Heart left ventricle (tissue), 16 donors: Measurements from ENCODE around the gene FXYD7. TPM values are rescaled to one million over a fixed set of nuclear protein-coding genes. Genes with fewer than 3 reads are reported as not detected.

ENCODE experiments used
- ATAC-seq, 4 donors: fragments of 200-7000 bp; cut with Tn5 transposase; one replicate each; pipeline ENCODE4 v1.9.1; 2020 to 2022; ENCODE audit warnings: moderate library complexity in 4 of 4, mild to moderate bottlenecking in 3 of 4, moderate number of reproducible peaks in 1 of 4
- DNase-seq, 5 donors: peaks; one replicate each; pipeline ENCODE4 v3.0.0-alpha.2; 2020
- H3K27ac ChIP-seq, 12 donors: fragments of 200-600 bp; sonication (generic) in 4 of 12; one replicate each; pipeline versions ENCODE4 v1.5.0 to v1.8.0; 2016 to 2022; ENCODE audit warnings: mild to moderate bottlenecking in 2 of 12
- H3K27me3 ChIP-seq, 9 donors: fragments of 200-600 bp; sonication (generic) in 2 of 9; one replicate each; pipeline versions ENCODE4 v1.5.1 to v1.8.0; 2016 to 2022; ENCODE audit warnings: mild to moderate bottlenecking in 3 of 9
- H3K36me3 ChIP-seq, 9 donors: fragments of 200-600 bp; sonication (generic) in 2 of 9; one replicate each; pipeline versions ENCODE4 v1.5.0 to v1.8.0; 2018 to 2022; ENCODE audit warnings: mild to moderate bottlenecking in 2 of 9
- H3K4me1 ChIP-seq, 12 donors: fragments of 200-600 bp; sonication (generic) in 4 of 12; one replicate each; pipeline versions ENCODE4 v1.5.0 to v1.8.0; 2016 to 2022; ENCODE audit warnings: mild to moderate bottlenecking in 3 of 12
- H3K4me3 ChIP-seq, 12 donors: fragments of 200-600 bp; sonication (generic) in 4 of 12; one replicate each; pipeline versions ENCODE4 v1.5.0 to v1.8.0; 2017 to 2022; ENCODE audit warnings: mild to moderate bottlenecking in 9 of 12, moderate library complexity in 4 of 12
- H3K9me3 ChIP-seq, 12 donors: fragments of 200-600 bp; sonication (generic) in 4 of 12; one replicate each; pipeline versions ENCODE4 v1.5.0 to v1.8.0; 2016 to 2022; ENCODE audit warnings: mild to moderate bottlenecking in 1 of 12
- POLR2A ChIP-seq, 2 donors: fragments of 450-650 bp; IDR thresholded peaks; one replicate each; pipeline ENCODE4 v1.6.1; 2017; ENCODE audit warnings: antibody characterized with exemption in 2 of 2, mild to moderate bottlenecking in 2 of 2, moderate library complexity in 2 of 2
- WGBS, 4 donors: extraction: QIAGEN DNeasy Blood & Tissue Kit in 2 of 4; methylation state at CpG; one replicate each; pipeline versions ENCODE4 v1.1.5 to v1.1.7; 2013 to 2018; 5-methylcytosine and 5-hydroxymethylcytosine counted together
- intact Hi-C, 10 donors: fragments of 100-400 bp; cut with DNase I; formaldehyde crosslinking; loops; one replicate each; pipeline versions ENCODE4 v1.11.1 to v1.14.2; 2022
- polyA plus RNA-seq, 2 donors: library from polyadenylated mRNA; stranded (reverse); fragments of 200-250 nt; gene quantifications; one replicate each; pipeline ENCODE4 v1.2.3, GENCODE V29; 2013
- total RNA-seq, 9 donors: library from RNA; depleted of rRNA in 2 of 9; stranded (reverse); fragments of >200 nt in 2 of 9; fragmentation: NEBNext Ultra II Directional in 3 of 9; extraction: Animal tissue kit (Norgen Biotek cat#: 25700) in 3 of 9; gene quantifications; one replicate each; pipeline versions ENCODE4 v1.1.0 to v1.2.4, GENCODE V29; 2016 to 2023
- TF ChIP-seq, protein P1 (sequence below), 12 donors: fragments of 200-600 bp; sonication (generic) in 4 of 12; IDR thresholded peaks; one replicate each; pipeline versions ENCODE4 v1.5.0 to v1.8.0; 2018 to 2022; ENCODE audit warnings: antibody characterized with exemption in 12 of 12, mild to moderate bottlenecking in 5 of 12
- donor health status: ischemic (EF 13 %, LVEDD 7.1; RV severe dilation, severe dysfunction).
- donor health status: healthy with polysubstance abuse.
- donor health status: DM: no; HTN: yes; CAD: no.
- donor health status: DM: no; HTN: no; CAD: no.
- donor health status: ischemic (EF 25% LVEDD 6.9; RV normal size, moderate dysfunction).
- donor health status: ischemic (EF 25% LVEDD 5.7; RV mildly dilated, moderate dysfunction).
- donor health status: healthy.
- donor health status: DM: yes; HTN: yes; CAD: no.
- donor health status: ischemic (EF 35%, LVEDD 5.7; RV mildly dilated, moderate dysfunction).
- donor health status: nonischemic (EF 11% LVEDD 7.7; RV severe dilation, severe dysfunction).
- donor health status: DM: yes; HTN: yes; CAD: no.
- donor health status: PGD.
- donor health status: ischemic (EF 29% LVEDD 5.4; RV normal size, mild dysfunction).
- donor health status: nonischemic (EF 23%, LVEDD 6.1; RV moderate dilation, normal function).

Gene FXYD7
- total and polyA plus RNA-seq, 11 donors: 0.21 to 0.52 (median 0.28) TPM; not detected in 8

DNA sequence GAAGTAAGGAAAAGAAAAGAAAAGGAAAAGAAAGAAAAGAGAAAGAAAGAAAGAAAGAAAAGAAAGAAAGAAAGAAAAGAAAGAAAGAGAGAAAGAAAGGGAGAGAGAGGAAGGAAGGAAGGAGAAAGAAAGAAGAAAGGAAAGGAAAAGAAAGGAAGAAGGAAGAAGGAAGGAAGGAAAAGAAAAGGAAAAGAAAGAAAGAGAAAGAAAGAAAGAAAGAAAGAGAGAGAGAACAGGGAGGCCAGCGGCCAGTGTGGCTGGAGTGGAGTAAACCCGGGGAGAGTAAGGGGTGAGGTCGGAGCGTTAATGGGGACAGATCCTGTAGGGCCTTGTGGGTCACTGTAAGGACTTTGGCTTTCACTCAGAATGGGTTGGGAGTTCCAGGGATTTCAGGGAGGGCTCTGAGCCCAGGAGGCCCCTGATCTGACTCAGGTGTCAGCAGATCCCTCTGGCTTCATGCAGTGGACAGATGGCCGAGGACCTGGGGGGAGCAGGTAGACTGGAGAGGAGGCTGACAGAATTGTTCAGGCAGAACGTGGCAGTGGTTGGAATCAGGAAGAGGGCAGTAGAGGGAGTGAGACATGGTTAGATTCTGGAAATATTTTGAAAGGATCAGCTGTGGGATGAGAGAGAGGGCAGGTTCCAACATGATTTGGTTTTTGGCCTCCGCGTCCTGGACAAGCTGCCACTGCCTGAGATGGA lies 47.2 kb upstream of the FXYD7 start:
- Histone ChIP-seq H3K27me3 (peaks cover 0 to 17% (median 4%) of the 10 kb centered on the region in 9 donors), H3K27ac (no peak overlapping the region), H3K4me3 (no peak overlapping the region), H3K9me3 (no peaks in the 10 kb centered on the region), H3K36me3 (no peaks in the 10 kb centered on the region), H3K4me1 (peaks cover 0 to 7% (median 1%) of the 10 kb centered on the region in 12 donors)
- intact Hi-C loops: loop anchor here in 1 of 10 donors (5.0 kb wide), 1 partner anchor 119 kb away; no protein-coding TSS in a partner anchor
- WGBS, 4 donors: 67 to 77% (median 74%) methylated on average over 8 of the region's 8 CpGs
- no peak for ATAC-seq
- DNase-seq: peak in 1 of 5 donors; percentile 35
- TF ChIP-seq, protein P1, sequence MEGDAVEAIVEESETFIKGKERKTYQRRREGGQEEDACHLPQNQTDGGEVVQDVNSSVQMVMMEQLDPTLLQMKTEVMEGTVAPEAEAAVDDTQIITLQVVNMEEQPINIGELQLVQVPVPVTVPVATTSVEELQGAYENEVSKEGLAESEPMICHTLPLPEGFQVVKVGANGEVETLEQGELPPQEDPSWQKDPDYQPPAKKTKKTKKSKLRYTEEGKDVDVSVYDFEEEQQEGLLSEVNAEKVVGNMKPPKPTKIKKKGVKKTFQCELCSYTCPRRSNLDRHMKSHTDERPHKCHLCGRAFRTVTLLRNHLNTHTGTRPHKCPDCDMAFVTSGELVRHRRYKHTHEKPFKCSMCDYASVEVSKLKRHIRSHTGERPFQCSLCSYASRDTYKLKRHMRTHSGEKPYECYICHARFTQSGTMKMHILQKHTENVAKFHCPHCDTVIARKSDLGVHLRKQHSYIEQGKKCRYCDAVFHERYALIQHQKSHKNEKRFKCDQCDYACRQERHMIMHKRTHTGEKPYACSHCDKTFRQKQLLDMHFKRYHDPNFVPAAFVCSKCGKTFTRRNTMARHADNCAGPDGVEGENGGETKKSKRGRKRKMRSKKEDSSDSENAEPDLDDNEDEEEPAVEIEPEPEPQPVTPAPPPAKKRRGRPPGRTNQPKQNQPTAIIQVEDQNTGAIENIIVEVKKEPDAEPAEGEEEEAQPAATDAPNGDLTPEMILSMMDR (IDR thresholded peaks at IDR 0.05): no peak
- TF ChIP-seq POLR2A (IDR thresholded peaks at IDR 0.05): no peak

DNA sequence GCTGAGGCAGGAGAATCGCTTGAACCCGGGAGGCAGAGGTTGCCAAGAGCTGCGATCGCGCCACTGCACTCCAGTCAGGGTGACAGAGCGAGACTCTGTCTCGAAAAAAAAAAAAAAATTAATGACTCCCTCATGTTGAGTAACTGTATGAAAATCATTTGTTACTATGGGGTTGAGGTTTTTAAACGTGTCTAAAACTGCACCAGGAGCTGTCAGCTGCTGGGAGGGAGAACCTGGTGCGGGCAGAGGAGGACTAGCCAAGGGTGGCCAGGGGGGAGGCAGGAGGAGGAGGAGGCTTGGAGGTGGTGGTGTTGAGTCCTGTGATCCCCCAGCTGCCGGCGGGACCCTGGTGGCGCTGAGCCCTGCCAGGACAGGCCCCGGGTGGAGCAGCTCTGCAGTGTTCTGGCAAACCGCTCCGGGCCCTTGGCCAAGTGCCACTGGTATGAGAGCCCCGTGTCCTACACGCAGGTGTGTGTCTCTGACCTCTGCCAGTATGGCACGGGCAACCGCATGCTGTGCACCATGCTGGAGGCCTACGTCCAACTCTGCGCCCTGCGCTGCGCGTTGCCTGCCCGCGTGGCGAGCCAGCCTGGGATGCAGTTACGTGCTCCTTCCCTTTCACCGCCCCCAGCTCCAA lies 44.5 kb upstream of the FXYD7 start:
- intact Hi-C loops: loop anchor here in 1 of 10 donors (5.0 kb wide), 1 partner anchor 121 kb away; no protein-coding TSS in a partner anchor
- no peak for TF ChIP-seq POLR2A (IDR thresholded peaks at IDR 0.05)
- TF ChIP-seq, protein P1 (IDR thresholded peaks at IDR 0.05): no peak
- peaks cover 0 to 5% (median 0%) of the 10 kb centered on the region in 12 donors for H3K4me1 ChIP-seq
- no peak overlapping the region for H3K4me3 ChIP-seq
- no peaks in the 10 kb centered on the region for H3K36me3 ChIP-seq
- H3K27ac ChIP-seq: no peak overlapping the region
- ATAC-seq (peak; percentile 55 to 70 (median 66)), DNase-seq (peak in 4 of 5 donors; percentile 38 to 65 (median 54))
- H3K9me3 ChIP-seq: no peaks in the 10 kb centered on the region
- WGBS, 4 donors: 65 to 71% (median 68%) methylated on average over 29 of the region's 29 CpGs
- no peaks in the 10 kb centered on the region for H3K27me3 ChIP-seq

DNA sequence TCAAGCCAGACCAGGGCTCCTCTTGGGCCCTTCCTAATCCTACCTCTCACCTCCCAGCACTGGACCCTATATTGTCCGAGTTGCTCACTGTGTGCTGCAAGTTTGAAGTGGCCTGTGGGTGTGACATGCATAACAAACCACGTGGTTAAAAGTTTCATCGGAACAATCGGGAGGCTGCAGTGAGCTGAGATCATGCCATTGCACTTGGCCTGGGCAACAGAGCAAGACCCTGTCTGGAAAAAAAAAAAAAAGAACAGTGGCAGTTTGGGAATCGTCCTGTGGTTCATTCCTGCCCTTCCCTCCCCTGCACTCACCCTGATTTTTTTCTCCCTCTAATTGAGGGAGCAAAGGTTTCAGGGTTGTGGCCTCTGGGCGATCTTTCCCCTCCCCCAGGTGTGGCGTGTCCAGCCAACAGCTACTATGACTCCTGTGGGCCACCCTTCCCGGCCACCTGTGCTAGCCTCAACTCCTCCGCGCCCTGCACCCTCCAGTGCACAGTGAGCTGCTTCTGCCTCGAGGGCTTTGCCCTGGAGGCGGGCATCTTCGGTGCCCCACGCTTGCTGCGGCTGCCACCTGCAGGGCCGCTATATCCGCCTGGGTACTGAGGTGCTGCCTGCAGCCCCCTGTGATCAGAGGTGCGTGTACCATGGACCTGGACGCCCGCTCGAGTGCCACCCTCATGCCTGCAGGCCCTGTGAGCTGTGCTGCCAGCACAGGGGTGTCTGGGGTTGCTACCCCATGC lies 43.7 kb upstream of the FXYD7 start:
- no peaks in the 10 kb centered on the region for H3K36me3 ChIP-seq
- H3K4me3 ChIP-seq: no peak overlapping the region
- WGBS, 4 donors: 76 to 86% (median 82%) methylated on average over 13 to 21 of the region's 21 CpGs
- H3K27me3 ChIP-seq: no peaks in the 10 kb centered on the region
- DNase-seq: peak in 1 of 5 donors; percentile 62
- H3K27ac ChIP-seq: no peak overlapping the region
- TF ChIP-seq, protein P1 (IDR thresholded peaks at IDR 0.05): no peak
- no peak for TF ChIP-seq POLR2A (IDR thresholded peaks at IDR 0.05)
- H3K9me3 ChIP-seq: no peaks in the 10 kb centered on the region
- intact Hi-C loops: loop anchor here in 1 of 10 donors (5.0 kb wide), 1 partner anchor 122 kb away; no protein-coding TSS in a partner anchor
- ATAC-seq: peak in 1 of 4 donors; percentile 21
- H3K4me1 ChIP-seq: peaks cover 0 to 5% (median 0%) of the 10 kb centered on the region in 12 donors
